ENCODE data around the gene TAF5. TPM values are rescaled to one million over a fixed set of nuclear protein-coding genes. Genes with fewer than 3 reads are reported as not detected.

The TAF5 gene
- total RNA-seq = 10.3 TPM

DNA sequence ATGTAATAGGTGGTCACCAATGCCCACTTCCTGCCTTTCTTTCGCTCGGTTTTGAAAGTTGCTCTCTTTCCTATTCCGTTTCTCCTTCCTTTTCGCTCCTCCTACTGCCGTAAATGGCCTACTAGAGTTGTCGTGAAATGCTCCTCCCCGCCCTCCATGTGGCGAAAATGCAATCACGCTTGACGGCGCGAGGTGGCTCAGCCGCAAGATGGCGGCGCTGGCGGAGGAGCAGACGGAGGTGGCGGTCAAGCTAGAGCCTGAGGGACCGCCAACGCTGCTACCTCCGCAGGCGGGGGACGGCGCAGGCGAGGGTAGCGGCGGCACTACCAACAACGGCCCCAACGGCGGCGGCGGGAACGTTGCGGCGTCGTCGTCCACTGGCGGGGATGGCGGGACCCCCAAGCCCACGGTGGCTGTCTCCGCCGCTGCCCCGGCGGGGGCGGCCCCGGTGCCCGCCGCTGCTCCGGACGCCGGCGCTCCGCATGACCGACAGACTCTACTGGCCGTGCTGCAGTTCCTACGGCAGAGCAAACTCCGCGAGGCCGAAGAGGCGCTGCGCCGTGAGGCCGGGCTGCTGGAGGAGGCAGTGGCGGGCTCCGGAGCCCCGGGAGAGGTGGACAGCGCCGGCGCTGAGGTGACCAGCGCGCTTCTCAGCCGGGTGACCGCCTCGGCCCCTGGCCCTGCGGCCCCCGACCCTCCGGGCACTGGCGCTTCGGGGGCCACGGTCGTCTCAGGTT is at the start of gene TAF5:
TAF5 (plus strand) TSS at position 195 of the 737 bp plus-strand sequence; CDS start at position 209, 14 bp downstream.

DNA sequence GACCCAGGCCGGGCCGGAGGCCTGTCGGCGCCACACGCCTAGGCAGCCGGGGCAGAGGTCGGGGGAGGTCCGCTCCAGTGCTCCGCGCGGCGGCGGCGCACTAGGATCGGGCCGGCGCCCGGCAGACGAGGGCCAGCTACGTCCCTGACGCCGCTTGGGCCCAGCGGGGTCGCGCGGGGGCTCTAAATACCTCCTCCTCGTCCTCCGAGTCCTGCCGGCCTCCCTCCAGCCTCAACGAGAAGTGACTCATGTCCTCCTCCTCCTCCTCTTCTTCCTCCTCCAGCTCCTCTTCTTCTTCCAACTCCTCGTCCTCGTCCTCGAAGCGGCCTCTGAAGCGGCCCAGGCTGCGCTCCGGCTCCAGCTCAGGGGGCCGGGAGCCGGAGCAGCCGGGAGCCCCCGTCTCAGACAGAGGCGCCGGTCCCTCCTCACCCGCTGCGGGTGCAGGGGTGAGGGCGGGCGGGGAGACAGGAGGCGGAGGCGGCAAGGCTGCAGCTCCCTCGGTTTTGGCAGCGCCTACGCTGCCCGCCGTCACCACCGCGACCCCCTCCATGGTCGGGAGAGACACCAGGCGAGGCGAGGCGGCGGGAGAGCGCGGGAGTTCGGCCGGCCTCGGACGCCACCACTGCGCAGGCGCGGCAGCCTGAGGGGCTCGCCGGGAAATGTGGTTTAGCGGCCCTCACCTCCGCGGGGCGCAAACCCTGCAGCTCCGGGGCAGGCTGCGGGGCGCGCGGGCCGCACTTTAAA is 17.1 kb upstream of the TAF5 start, which contains the start of gene PCGF6:
PCGF6 (minus strand) TSS at position 624 of the 744 bp plus-strand sequence; CDS start at position 550, 74 bp downstream.

GRCh38 chr10:103396067-103396788 is 28.5 kb downstream of the TAF5 start, which contains the start of the genes ATP5MK and PDCD11:
Gene ATP5MK, minus strand, starts transcription at chr10:103396475. Its CDS starts 4,018 bp downstream, at chr10:103392457.
Gene PDCD11, plus strand, starts transcription at chr10:103396626. Its CDS starts 1,801 bp downstream, at chr10:103398427.

Other genes with a start within 250 kb of the TAF5 start
- gene NT5C2, start 174.7 kb upstream of the TAF5 start, total RNA-seq = 158 TPM
- not detected for gene RPEL1, start 122.1 kb upstream of the TAF5 start, total RNA-seq
- gene INA, start 90.8 kb upstream of the TAF5 start, total RNA-seq = 199 TPM
- 17.5 TPM for gene PCGF6, start 16.8 kb upstream of the TAF5 start, total RNA-seq
- gene ATP5MK, start 28.5 kb downstream of the TAF5 start, total RNA-seq = 74.8 TPM
- 36.3 TPM for gene PDCD11, start 28.6 kb downstream of the TAF5 start, total RNA-seq
- 4.1 TPM for gene CALHM2, start 84.4 kb downstream of the TAF5 start, total RNA-seq
- gene CALHM1, start 90.9 kb downstream of the TAF5 start, total RNA-seq = not detected
- not detected for gene CALHM3, start 111.3 kb downstream of the TAF5 start, total RNA-seq
- gene NEURL1, start 125.7 kb downstream of the TAF5 start, total RNA-seq = 44.4 TPM